HG02763 (cell line): ENCODE data around the gene C2orf76.

ENCODE experiments used
- ATAC-seq: cut with Tn5 transposase; IDR thresholded peaks from one replicate; pipeline ENCODE4 v1.9.1; 2021; ENCODE audit warnings: mild to moderate bottlenecking, moderate library complexity; ENCODE audit not compliant: unreplicated experiment

Gene C2orf76

GRCh38 chr2:119266091-119266589, 100.5 kb downstream of the C2orf76 start:
- ATAC-seq = no peak

- ATAC-seq = no peak
These were observed 101.0 kb downstream of the C2orf76 start for GRCh38 chr2:119265693-119266066.

GRCh38 chr2:119264781-119265692, 101.6 kb downstream of the C2orf76 start:
- ATAC-seq = peak; percentile 96

DNA sequence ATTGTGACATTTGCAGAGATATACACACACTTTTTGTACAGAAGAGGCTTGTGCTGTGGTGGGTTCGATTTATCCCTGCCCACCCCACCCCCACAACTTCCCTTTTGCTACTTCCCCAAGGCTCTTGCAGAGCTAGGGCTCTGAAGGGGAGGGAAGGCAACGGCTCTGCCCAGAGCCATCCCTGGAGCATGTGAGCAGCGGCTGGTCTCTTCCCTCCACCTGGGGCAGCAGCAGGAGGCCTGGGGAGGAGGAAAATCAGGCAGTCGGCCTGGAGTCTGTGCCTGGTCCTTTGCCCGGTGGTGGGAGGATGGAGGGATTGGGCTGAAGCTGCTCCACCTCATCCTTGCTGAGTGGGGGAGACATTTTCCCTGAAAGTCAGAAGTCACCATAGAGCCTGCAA, 103.0 kb downstream of the C2orf76 start:
- no peak for ATAC-seq

GRCh38 chr2:119263025-119263424, 103.6 kb downstream of the C2orf76 start:
- ATAC-seq = no peak

DNA sequence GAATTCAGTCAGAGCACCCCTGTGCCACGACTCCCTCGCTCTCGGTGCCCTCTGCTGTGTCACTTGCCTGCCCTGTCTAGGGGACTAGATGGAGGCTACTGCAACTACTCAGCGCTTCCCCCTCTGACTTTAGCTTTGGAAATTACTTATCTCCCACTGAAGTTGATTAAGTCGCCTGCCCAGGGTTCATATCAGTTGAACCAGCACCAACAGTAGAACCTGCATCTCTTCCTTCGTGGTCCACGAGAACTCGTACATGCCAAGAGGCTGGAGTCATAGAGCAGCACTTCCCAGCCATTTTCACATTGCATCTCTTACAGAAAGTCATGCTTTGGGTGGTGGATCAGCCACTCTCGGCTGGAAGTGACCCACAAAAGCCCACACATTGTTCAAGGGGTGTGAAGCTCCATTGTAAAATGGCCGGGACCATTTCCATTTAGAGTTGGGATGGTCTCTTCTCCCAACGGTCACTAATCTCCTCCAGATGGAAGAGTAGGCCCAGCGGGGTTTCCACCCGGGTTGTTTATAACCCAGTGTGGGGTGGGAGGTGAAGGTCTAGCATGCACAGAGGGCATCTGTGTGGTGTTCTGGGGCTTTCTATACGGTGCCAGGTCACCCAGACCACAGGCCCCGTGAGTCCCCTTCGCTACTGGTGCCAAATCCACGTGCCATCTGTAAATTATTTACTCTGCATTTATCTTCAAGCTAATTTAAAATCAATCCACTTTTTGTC, 105.0 kb downstream of the C2orf76 start:
- ATAC-seq = no peak

- no peak for ATAC-seq
These were observed 105.8 kb downstream of the C2orf76 start for GRCh38 chr2:119260646-119261492.

DNA sequence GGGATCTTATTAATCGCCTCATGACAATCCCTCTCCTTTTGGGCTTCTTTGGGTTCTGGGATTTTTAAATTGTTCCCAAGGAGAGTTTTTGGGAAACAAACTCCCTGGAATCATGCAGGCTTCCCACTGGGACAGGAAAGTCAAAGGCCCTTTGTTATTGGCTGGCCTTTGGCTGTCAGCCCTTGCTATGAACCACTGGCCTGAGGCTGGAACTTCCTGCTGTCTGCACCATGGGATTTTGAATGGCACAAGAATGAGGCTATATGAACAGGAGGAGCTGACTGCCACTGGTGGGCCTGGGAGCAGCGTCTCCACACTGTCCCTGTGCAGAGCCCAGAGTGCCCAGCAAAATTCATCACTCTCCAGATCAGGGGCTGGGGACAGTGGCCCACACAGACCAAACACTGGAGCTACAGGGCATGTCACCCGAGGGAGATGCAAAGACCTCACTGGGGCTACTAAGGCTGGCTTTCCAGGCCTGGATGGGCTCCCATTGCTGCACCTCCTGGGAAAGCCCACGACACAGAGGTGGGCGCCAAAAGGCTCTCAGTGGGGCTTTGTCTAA, 107.3 kb downstream of the C2orf76 start:
- ATAC-seq = no peak

DNA sequence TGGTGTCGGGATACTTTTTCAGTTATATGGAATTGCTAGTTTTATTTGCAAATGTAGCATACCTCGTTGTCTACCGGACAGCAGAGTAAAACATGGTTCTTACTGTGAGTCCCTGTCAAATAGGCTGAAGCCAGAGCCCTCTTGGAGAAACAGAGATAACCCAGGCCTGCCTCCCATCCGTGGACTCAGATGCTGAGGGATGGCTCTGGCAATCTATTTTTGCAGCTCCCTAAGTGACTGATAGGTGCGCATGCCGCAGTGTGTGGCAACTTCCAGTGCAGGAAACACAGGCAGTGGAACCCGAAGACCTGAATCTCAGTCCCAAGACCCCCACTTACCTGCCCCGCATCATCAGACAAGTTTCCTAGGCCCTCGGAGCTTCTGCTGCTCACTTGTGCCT, 109.4 kb downstream of the C2orf76 start:
- ATAC-seq = no peak

DNA sequence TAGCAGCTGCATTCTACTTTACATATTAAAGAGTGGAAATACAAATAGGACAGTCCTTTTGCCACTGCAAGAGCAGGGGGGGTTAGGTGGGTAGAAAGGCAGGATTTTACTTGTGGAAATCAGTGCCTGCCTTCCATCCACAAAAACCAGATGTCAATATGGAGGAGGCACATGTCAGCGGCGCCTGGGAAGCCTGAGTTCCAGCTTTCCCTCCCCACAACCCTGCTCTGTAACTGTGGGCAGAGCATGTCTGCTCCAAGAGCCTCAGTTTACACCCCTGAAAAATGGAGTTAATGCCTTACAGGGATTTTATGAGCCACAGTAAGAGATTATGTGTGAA, 110.1 kb downstream of the C2orf76 start:
- ATAC-seq = no peak

- no peak for ATAC-seq
These were observed 110.7 kb downstream of the C2orf76 start for GRCh38 chr2:119255760-119256581.

GRCh38 chr2:119254601-119255080, 112.0 kb downstream of the C2orf76 start:
- no peak for ATAC-seq

DNA sequence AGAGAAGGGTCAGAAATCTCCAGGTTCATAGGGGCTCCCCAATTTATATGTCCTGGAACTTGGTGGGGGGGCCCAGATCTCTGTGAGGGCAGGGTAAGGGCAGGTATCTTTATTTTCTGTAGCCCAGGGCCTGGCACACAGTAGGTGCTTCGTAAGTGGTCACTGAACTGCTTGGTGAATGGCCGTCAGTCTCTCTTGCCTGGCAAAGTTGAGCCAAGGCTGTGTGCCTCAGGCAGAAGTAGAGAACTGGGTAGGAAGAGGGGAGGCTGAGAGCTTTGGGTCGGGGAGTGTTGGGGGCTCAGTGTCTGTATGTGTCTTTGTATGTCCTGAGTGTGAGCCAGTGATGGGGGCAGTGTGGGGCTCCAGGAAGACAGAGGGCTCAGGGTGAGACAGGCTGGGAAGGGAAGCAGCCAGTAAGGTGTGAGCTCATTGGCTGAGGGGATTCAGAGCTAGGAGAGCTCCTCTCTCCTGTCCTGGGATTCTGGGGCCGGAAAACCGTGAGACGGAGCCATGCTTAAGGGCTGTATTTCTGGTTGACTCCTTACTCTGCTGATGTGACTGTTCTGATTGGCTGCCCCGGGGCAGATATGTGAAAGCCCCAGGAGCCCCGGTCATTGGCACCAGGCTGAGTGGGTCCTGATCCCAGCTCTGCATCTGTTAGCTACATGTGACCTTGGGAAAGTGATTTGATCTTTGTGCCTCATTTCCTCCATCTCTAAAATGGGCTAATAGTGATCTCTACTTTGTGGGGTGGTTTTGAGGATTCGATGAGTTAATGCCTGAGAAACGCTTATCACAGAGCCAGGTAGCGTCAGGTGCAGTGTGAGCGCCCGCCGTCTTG, 112.7 kb downstream of the C2orf76 start:
- no peak for ATAC-seq

- ATAC-seq = no peak
These were observed 113.4 kb downstream of the C2orf76 start for GRCh38 chr2:119253114-119253702.
